K562 (cell line): ENCODE results near the gene ZBTB44. TPM values are rescaled to one million over a fixed set of nuclear protein-coding genes. Genes with fewer than 3 reads are reported as not detected.
A peak's percentile ranks its signal among the peaks of the same experiment; 100 is the strongest.

Source experiments
- ATAC-seq: fragments of 200-7000 bp; cut with Tn5 transposase; 3 replicates; pipeline ENCODE4 v1.9.1; 2020; ENCODE audit warnings: moderate library complexity
- Bru-seq: library from RNA; stranded (reverse); fragments of 400-500 nt; gene quantifications from one replicate; lab custom pipeline; 2021; lab: Mats Ljungman, UMichigan
- BruChase-seq, 2 experiments: library from RNA; stranded (reverse); fragments of 400-500 nt; gene quantifications; one replicate each; lab custom pipeline; 2021; lab: Mats Ljungman, UMichigan
- BruUV-seq: library from RNA; stranded (reverse); fragments of 400-500 nt; replicated peaks from 2 replicates; lab custom pipeline; 2021; lab: Mats Ljungman, UMichigan
- CTCF ChIA-PET: fragments of 300-600 bp; formaldehyde crosslinking; extraction: SDS; loops from one replicate; lab custom pipeline; 2021; ENCODE audit warnings: low intra/inter-chr PET ratio; lab: Yijun Ruan, JAX
- POLR2A ChIA-PET: fragments of 300-600, 350-650 bp; sonication (Branson Sonifier 250); formaldehyde crosslinking; extraction: SDS; loops from one replicate; lab custom pipeline; 2021; ENCODE audit warnings: antibody characterized with exemption, inconsistent platforms; lab: Yijun Ruan, JAX
- DNase-seq, 4 experiments: peaks; one replicate each; pipeline versions ENCODE4 v3.0.0 to v3.0.0-alpha.2; 2011 to 2018; ENCODE audit warnings: low spot score in 3 of 4, mixed read lengths in 3 of 4; ENCODE audit errors: extremely low read depth in 1 of 4
- FAIRE-seq: peaks from 2 replicates; lab custom pipeline; 2011; peaks lifted over from hg19 to GRCh38; lab: Jason Lieb, UNC
- H2AFZ ChIP-seq: 2 replicates; pipeline ENCODE4 v1.6.0; 2011; ENCODE audit warnings: low read depth, low read length, control low read depth, inconsistent platforms
- H3K27ac ChIP-seq: fragments of 200-600 bp; 3 replicates; pipeline ENCODE4 v1.8.0; 2011; ENCODE audit warnings: low read depth, mild to moderate bottlenecking, control low read depth, inconsistent platforms, low read length, moderate library complexity, mixed read lengths; ENCODE audit errors: extremely low read depth
- H3K27me3 ChIP-seq, 2 experiments: fragments of 300-600 bp in 1 of 2; 2 replicates in 1 of 2; 3 replicates in 1 of 2; pipeline versions ENCODE4 v1.6.0 to v1.8.0; 2011; ENCODE audit warnings: inconsistent platforms in 2 of 2, low read length in 2 of 2, mild to moderate bottlenecking in 1 of 2, mixed read lengths in 1 of 2, moderate library complexity in 1 of 2; ENCODE audit not compliant: control insufficient read depth in 2 of 2, insufficient read depth in 2 of 2
- H3K36me3 ChIP-seq: fragments of 300-600 bp; 3 replicates; pipeline ENCODE4 v1.8.0; 2011; ENCODE audit warnings: mild to moderate bottlenecking, low read length, inconsistent platforms; ENCODE audit not compliant: control insufficient read depth, insufficient read depth
- H3K4me1 ChIP-seq, 2 experiments: fragments of 200-600 bp in 1 of 2; replicated peaks in 1 of 2; 2 replicates in 1 of 2; 3 replicates in 1 of 2; pipeline versions ENCODE4 v1.5.1 to v1.8.0; 2011; ENCODE audit warnings: inconsistent platforms in 2 of 2, low read length in 2 of 2, mild to moderate bottlenecking in 1 of 2, mixed read lengths in 1 of 2, moderate library complexity in 1 of 2; ENCODE audit not compliant: control insufficient read depth in 2 of 2, insufficient read depth in 2 of 2
- H3K4me2 ChIP-seq: 2 replicates; pipeline ENCODE4 v1.6.1; 2011; ENCODE audit warnings: low read length, control low read depth, inconsistent platforms, mixed read lengths; ENCODE audit not compliant: insufficient read depth
- H3K4me3 ChIP-seq: fragments of 200-600 bp; sonication (generic), shearing (Covaris generic); 2 replicates; pipeline ENCODE4 v1.5.1; 2016; ENCODE audit warnings: control low read depth, inconsistent platforms
- H3K79me2 ChIP-seq: fragments of 200-600 bp; 3 replicates; pipeline ENCODE4 v1.8.0; 2011; ENCODE audit warnings: low read length, inconsistent platforms; ENCODE audit not compliant: control insufficient read depth, insufficient read depth
- H3K9ac ChIP-seq, 2 experiments: 2 replicates each; pipeline versions ENCODE4 v1.6.0 to v1.6.1; 2011; ENCODE audit warnings: low read depth in 2 of 2, low read length in 2 of 2, control low read depth in 1 of 2, inconsistent platforms in 1 of 2, mild to moderate bottlenecking in 1 of 2, mixed read lengths in 1 of 2; ENCODE audit not compliant: insufficient read depth in 1 of 2
- H3K9me1 ChIP-seq: one replicate; pipeline ENCODE4 v1.6.0; 2011; ENCODE audit warnings: inconsistent platforms, mild to moderate bottlenecking, low read length, moderate library complexity; ENCODE audit not compliant: control insufficient read depth, insufficient read depth
- H3K9me3 ChIP-seq: replicated peaks from 2 replicates; pipeline ENCODE4 v1.5.1; 2011; ENCODE audit warnings: low read depth, low read length, inconsistent platforms; ENCODE audit not compliant: control insufficient read depth, insufficient read depth
- H4K20me1 ChIP-seq: replicated peaks from 2 replicates; pipeline ENCODE4 v1.6.1; 2011; ENCODE audit warnings: low read length, inconsistent platforms, mixed read lengths; ENCODE audit not compliant: control insufficient read depth, insufficient read depth
- BRF1 ChIP-seq: IDR thresholded peaks from 3 replicates; pipeline ENCODE4 v1.6.1; 2011; ENCODE audit warnings: borderline replicate concordance, mild to moderate bottlenecking; ENCODE audit not compliant: insufficient read length; ENCODE audit errors: extremely low read depth
- CC2D1A ChIP-seq: fragments of 450-650 bp; IDR thresholded peaks from 2 replicates; pipeline ENCODE4 v1.6.1; 2017; ENCODE audit warnings: mild to moderate bottlenecking
- E2F4 ChIP-seq: sonication (generic); formaldehyde crosslinking; IDR thresholded peaks from 2 replicates; pipeline ENCODE4 v1.8.0; 2022; ENCODE audit warnings: mild to moderate bottlenecking, low read depth, missing genetic modification reagents
- E2F5 ChIP-seq: sonication (generic); formaldehyde crosslinking; IDR thresholded peaks from 2 replicates; pipeline ENCODE4 v1.8.0; 2022; ENCODE audit warnings: mild to moderate bottlenecking, missing genetic modification reagents
- FOXJ2 ChIP-seq: fragments of 200-800 bp; sonication (Bioruptor generic); IDR thresholded peaks from 2 replicates; pipeline ENCODE4 v1.6.1; 2016; ENCODE audit warnings: missing genetic modification characterization, missing compliant biosample characterization
- KLF1 ChIP-seq: fragments of 450-650 bp; IDR thresholded peaks from 2 replicates; pipeline ENCODE4 v1.6.1; 2016; ENCODE audit warnings: missing genetic modification characterization, missing compliant biosample characterization
- KLF6 ChIP-seq: fragments of 250-450 bp; sonication (Bioruptor Pico); IDR thresholded peaks from 2 replicates; pipeline ENCODE4 v1.4.0; 2020; ENCODE audit warnings: mild to moderate bottlenecking, moderate library complexity, borderline replicate concordance
- MYC ChIP-seq, 2 experiments: fragments of 250-450 bp in 1 of 2; sonication (Bioruptor Pico) in 1 of 2; IDR thresholded peaks; 2 replicates each; pipeline versions ENCODE4 v1.5.1 to v1.6.1; 2012 to 2021; ENCODE audit warnings: low read depth in 2 of 2, borderline replicate concordance in 1 of 2, improper control_type of control experiment in 1 of 2, low read length in 1 of 2, mild to moderate bottlenecking in 1 of 2, moderate library complexity in 1 of 2
- NR0B1 ChIP-seq: fragments of 450-650 bp; IDR thresholded peaks from one replicate; pipeline ENCODE4 v1.6.1; 2018; ENCODE audit warnings: mild to moderate bottlenecking, moderate library complexity; ENCODE audit not compliant: partially characterized antibody
- NRF1 ChIP-seq, 2 experiments: fragments of 450-650 bp; IDR thresholded peaks in 1 of 2; conservative IDR thresholded peaks in 1 of 2; 2 replicates each; pipeline ENCODE4 v1.6.1; 2014; ENCODE audit warnings: mild to moderate bottlenecking in 2 of 2
- TAF7 ChIP-seq: fragments of 450-650 bp; IDR thresholded peaks from 2 replicates; pipeline ENCODE4 v1.6.1; 2016; ENCODE audit warnings: missing genetic modification characterization, missing compliant biosample characterization
- TAL1 ChIP-seq: fragments of 450-650 bp; IDR thresholded peaks from 2 replicates; pipeline ENCODE4 v1.6.1; 2016; ENCODE audit warnings: mild to moderate bottlenecking
- THRAP3 ChIP-seq: fragments of 450-650 bp; IDR thresholded peaks from 2 replicates; pipeline ENCODE4 v1.6.1; 2016; ENCODE audit warnings: mild to moderate bottlenecking, inconsistent platforms, borderline replicate concordance
- ZNF324 ChIP-seq: fragments of 250-450 bp; sonication (Bioruptor Pico); IDR thresholded peaks from 2 replicates; pipeline ENCODE4 v1.4.0; 2020; ENCODE audit warnings: mild to moderate bottlenecking
- WGBS: fragments of 100-300 bp; shearing (Covaris generic); methylation state at CpG from one replicate; pipeline ENCODE4 v1.1.6; 2016; ENCODE audit warnings: low coverage, mixed read lengths; ENCODE audit not compliant: insufficient coverage; ENCODE audit errors: missing lambda C conversion rate; 5-methylcytosine and 5-hydroxymethylcytosine counted together
- in situ Hi-C: fragments of 300-500 bp; cut with MboI; formaldehyde crosslinking; loops from 4 replicates; pipeline ENCODE4 v1.15.0; 2018; ENCODE audit warnings: inconsistent platforms, mixed read lengths
- intact Hi-C: fragments of 100-400 bp; cut with micrococcal nuclease; formaldehyde crosslinking; loops from 2 replicates; pipeline ENCODE4 v1.14.2; 2022
- long read RNA-seq, 3 experiments: library from polyadenylated mRNA in 2 of 3; library from RNA in 1 of 3; unstranded in 2 of 3; stranded (forward) in 1 of 3; transcript quantifications; one replicate each; pipeline ENCODE4 v2.0.0, GENCODE V29; 2019 to 2022
- polyA minus RNA-seq, 3 experiments: library from RNA; depleted of rRNA, polyadenylated mRNA; stranded (reverse); fragments of >200 nt; gene quantifications; 2 replicates each; pipeline ENCODE4 v1.2.3, GENCODE V29; 2011
- polyA plus RNA-seq, 8 experiments: library from polyadenylated mRNA; depleted of rRNA in 4 of 8; stranded (reverse) in 5 of 8; unstranded in 3 of 8; fragments of >200 nt; fragmentation: Nextera tagmentation in 2 of 8; fragmentation: Illumina TruSeq in 1 of 8; extraction: Ambion mirVana in 2 of 8; extraction: Trizol in 1 of 8; gene quantifications; 2 replicates each; pipeline versions ENCODE4 v1.2.1 to v1.2.3, GENCODE V29; 2011 to 2014; ENCODE audit warnings: inconsistent platforms in 1 of 8, missing spikeins in 1 of 8
- total RNA-seq, 7 experiments: library from RNA; depleted of rRNA in 6 of 7; stranded (reverse); fragments of >200 nt in 6 of 7; fragmentation: Illumina TruSeq in 2 of 7; extraction: Trizol in 2 of 7; gene quantifications; 2 replicates each; pipeline versions ENCODE4 v1.2.1 to v1.2.3, GENCODE V29; 2011 to 2021; ENCODE audit warnings: low replicate concordance in 1 of 7

ZBTB44 gene
- 31.4 and 53.6 TPM in 2 replicates for total RNA-seq (2011; cell fraction: chromatin; rRNA removed; ENCODE audit: low replicate concordance)
- total RNA-seq (2011; cell fraction: nucleolus; rRNA removed), result 16.0 and 23.7 TPM in 2 replicates
- 32.6 and 63.1 TPM in 2 replicates for total RNA-seq (2011; cell fraction: nucleoplasm; rRNA removed)
- total RNA-seq (2014; rRNA removed) (10.1 and 16.6 TPM in 2 replicates), total RNA-seq (2014; rRNA removed; fragmentation: Illumina TruSeq; extraction: Trizol) (26.7 and 28.6 TPM in 2 replicates), total RNA-seq (2015; rRNA removed; fragmentation: Illumina TruSeq; extraction: Trizol) (23.1 and 23.8 TPM in 2 replicates), total RNA-seq (2021) (26.7 and 27.1 TPM in 2 replicates), polyA plus RNA-seq (2011; rRNA removed) (17.2 and 27.1 TPM in 2 replicates), polyA plus RNA-seq (2014; fragmentation: Illumina TruSeq; extraction: Trizol) (16.4 and 17.3 TPM in 2 replicates), polyA plus RNA-seq (2014; fragmentation: Nextera tagmentation; extraction: Ambion mirVana) (1 to 10 TPM; 4.7 to 8.3 TPM), polyA plus RNA-seq (2014; rRNA removed) (12.1 and 12.3 TPM in 2 replicates), polyA minus RNA-seq (2011; rRNA and poly(A)+ RNA removed) (78.9 and 105 TPM in 2 replicates), Bru-seq, nascent RNA (percentile 73 among the genes with signal in this experiment), BruChase-seq, experiment 1, labeled RNA remaining after a 2-hour chase (percentile 76 among the genes with signal in this experiment), BruChase-seq, experiment 2, labeled RNA remaining after a 6-hour chase (percentile 75 among the genes with signal in this experiment)
- polyA plus RNA-seq (2011; cell fraction: cytosol; rRNA removed), result 9.7 and 10.1 TPM in 2 replicates
- polyA plus RNA-seq (2011; cell fraction: nucleus; rRNA removed), result 27.3 and 40.7 TPM in 2 replicates
- 10.0 and 14.2 TPM in 2 replicates for polyA plus RNA-seq (2012)
- 20.0 and 47.9 TPM in 2 replicates for polyA minus RNA-seq (2011; cell fraction: cytosol; rRNA and poly(A)+ RNA removed)
- 27.6 and 31.1 TPM in 2 replicates for polyA minus RNA-seq (2011; cell fraction: nucleus; rRNA and poly(A)+ RNA removed)
- long read RNA-seq, experiment 1, full-length matches to known transcripts, result 1 of 22 reads
- long read RNA-seq, experiment 1, partial matches to known transcripts, result 1 of 22 reads
- long read RNA-seq, experiment 1, other reads (novel, unspliced or antisense), result 20 of 22 reads
- long read RNA-seq, experiment 2, full-length matches to known transcripts, result 2 of 14 reads
- long read RNA-seq, experiment 2, partial matches to known transcripts, result 7 of 14 reads
- long read RNA-seq, experiment 2, other reads (novel, unspliced or antisense), result 5 of 14 reads
- long read RNA-seq, experiment 3, partial matches to known transcripts, result 0 of 3 reads
- long read RNA-seq, experiment 3, other reads (novel, unspliced or antisense), result 3 of 3 reads

- FAIRE-seq (peak; percentile 67), DNase-seq (peak in 3 of 4 experiments; percentile 92 to 95 (median 92)), ATAC-seq (peak; percentile 89)
- H4K20me1 ChIP-seq, result no peaks in the 10 kb centered on the region
- intact Hi-C loops, result no loop called here
- ChIA-PET POLR2A (no interaction called here), CTCF (interaction anchor here (0.6 kb wide), 1 partner anchor 37 kb away, joined by 3 read pairs; no protein-coding TSS in a partner anchor)
- in situ Hi-C loops, result no loop called here
- H3K4me3 ChIP-seq, result peak within 1 kb of the TSS; percentile 81
- peak within 1 kb of the TSS; percentile 99 for H2AFZ ChIP-seq
- H3K27ac ChIP-seq, result peak within 1 kb of the TSS; percentile 94
- H3K9me3 ChIP-seq, result no peaks in the 10 kb centered on the region
- whole genome bisulfite sequencing, result 12% methylated on average over 10 of the region's 42 CpGs
- H3K36me3 ChIP-seq, result no peaks in the 10 kb centered on the region
- peaks cover 43% of the 10 kb centered on the region for H3K79me2 ChIP-seq
- H3K9ac ChIP-seq, result peak within 1 kb of the TSS; percentile 81 to 95
- no peaks in the 10 kb centered on the region for H3K9me1 ChIP-seq
- H3K27me3 ChIP-seq, result no peaks in the 10 kb centered on the region
- no TSS peak for BruUV-seq
- peaks cover 10 to 29% of the 10 kb centered on the region in 2 experiments for H3K4me1 ChIP-seq
- peak within 1 kb of the TSS; percentile 83 for H3K4me2 ChIP-seq
- peak; percentile 53 to 55; a peak in 3 of 4 replicates for TF ChIP-seq NRF1 (conservative IDR thresholded peaks at IDR 0.05 in 1 of 2, IDR thresholded peaks at IDR 0.05 in 1 of 2)
- TF ChIP-seq BRF1, result no peak
- no peak for TF ChIP-seq FOXJ2 (tag)
- no peak for TF ChIP-seq NR0B1
- no peak for TF ChIP-seq THRAP3
- TF ChIP-seq E2F4 (CRISPR knock-in tag), result no peak
- TF ChIP-seq TAL1, result no peak
- no peak for TF ChIP-seq ZNF324 (CRISPR knock-in tag)
- TF ChIP-seq KLF6, result no peak
- TF ChIP-seq TAF7 (tag), result 0 out of 2 replicates have a peak, but pooled peaks have one; percentile 39
- TF ChIP-seq MYC (IDR thresholded peaks at IDR 0.05; ENCODE audit: low read depth, low read length), result no peak
- no peak for TF ChIP-seq MYC (CRISPR knock-in tag; IDR thresholded peaks at IDR 0.05; ENCODE audit: borderline replicate concordance, low read depth)
- TF ChIP-seq CC2D1A, result no peak
- TF ChIP-seq E2F5 (CRISPR knock-in tag), result no peak
- no peak for TF ChIP-seq KLF1 (tag)
Observed at GRCh38 chr11:130314750-130315285, at the start of gene ZBTB44. TSS of gene ZBTB44 (minus strand) at chr11:130314917. CDS start at chr11:130261873, 53,044 bp downstream.
